Pulmonary artery endothelial cell (primary cell): Measurements from ENCODE around the gene NTM. TPM values are rescaled to one million over a fixed set of nuclear protein-coding genes. Genes with fewer than 3 reads are reported as not detected.

Experiments
- DNase-seq: peaks from one replicate; pipeline ENCODE4 v3.0.0-alpha.2; 2011; ENCODE audit warnings: low read depth, low spot score
- total RNA-seq: library from RNA; depleted of rRNA; stranded (reverse); fragments of >200 nt; gene quantifications from 2 replicates; pipeline ENCODE4 v1.2.3, GENCODE V29; 2014

NTM gene
- total RNA-seq, 1 donor from 2014 or later, result 2.6 TPM

GRCh38 chr11:131372234-131372962, 2.0 kb downstream of the NTM start:
- DNase-seq, result no peak

GRCh38 chr11:131373095-131373725, 2.8 kb downstream of the NTM start:
- no peak for DNase-seq

- no peak for DNase-seq
These were observed 3.3 kb downstream of the NTM start for GRCh38 chr11:131373756-131374155.

GRCh38 chr11:131375421-131375820, 5.0 kb downstream of the NTM start:
- DNase-seq, result no peak

- DNase-seq, result no peak
These were observed 5.5 kb downstream of the NTM start for GRCh38 chr11:131375915-131376314.

- DNase-seq, result no peak
These were observed 8.5 kb downstream of the NTM start for GRCh38 chr11:131378931-131379330.

GRCh38 chr11:131385763-131386390, 15.5 kb downstream of the NTM start:
- no peak for DNase-seq

- no peak for DNase-seq
These were observed 16.0 kb downstream of the NTM start for GRCh38 chr11:131386408-131386807.

- no peak for DNase-seq
These were observed 17.6 kb downstream of the NTM start for GRCh38 chr11:131388030-131388429.

GRCh38 chr11:131389582-131389981, 19.2 kb downstream of the NTM start:
- no peak for DNase-seq

GRCh38 chr11:131391176-131391575, 20.8 kb downstream of the NTM start:
- DNase-seq, result no peak

GRCh38 chr11:131392528-131393255, 22.3 kb downstream of the NTM start:
- no peak for DNase-seq

- DNase-seq, result no peak
These were observed 23.3 kb downstream of the NTM start for GRCh38 chr11:131393691-131394090.

GRCh38 chr11:131397675-131398074, 27.3 kb downstream of the NTM start:
- DNase-seq, result no peak

GRCh38 chr11:131402040-131402439, 31.6 kb downstream of the NTM start:
- DNase-seq, result no peak

GRCh38 chr11:131404010-131404409, 33.6 kb downstream of the NTM start:
- no peak for DNase-seq

GRCh38 chr11:131408025-131408640, 37.7 kb downstream of the NTM start:
- DNase-seq, result no peak

- DNase-seq, result no peak
These were observed 38.9 kb downstream of the NTM start for GRCh38 chr11:131409345-131409744.

- no peak for DNase-seq
These were observed 41.2 kb downstream of the NTM start for GRCh38 chr11:131411636-131412035.

GRCh38 chr11:131412061-131412460, 41.6 kb downstream of the NTM start:
- no peak for DNase-seq

GRCh38 chr11:131413217-131413616, 42.8 kb downstream of the NTM start:
- no peak for DNase-seq

- no peak for DNase-seq
These were observed 47.8 kb downstream of the NTM start for GRCh38 chr11:131418189-131418588.
